IMR-90 (cell line): ENCODE measurements around the gene FARS2. TPM values are rescaled to one million over a fixed set of nuclear protein-coding genes. Genes with fewer than 3 reads are reported as not detected.

ENCODE experiments used
- ATAC-seq: fragments of 200-7000 bp; cut with Tn5 transposase; 2 replicates; pipeline ENCODE4 v1.9.1; 2020; ENCODE audit warnings: low read depth, mild to moderate bottlenecking, moderate library complexity
- BruUV-seq: library from RNA; stranded (reverse); fragments of 400-500 nt; replicated peaks from 2 replicates; lab custom pipeline; 2021; lab: Mats Ljungman, UMichigan
- CTCF ChIA-PET: fragments of 300-600 bp; formaldehyde crosslinking; extraction: SDS; loops from one replicate; lab custom pipeline; 2021; ENCODE audit warnings: antibody characterized with exemption; lab: Yijun Ruan, JAX
- POLR2A ChIA-PET: fragments of 300-600 bp; sonication (Branson Sonifier 250); formaldehyde crosslinking; loops from one replicate; lab custom pipeline; 2022; ENCODE audit warnings: antibody characterized with exemption; ENCODE audit not compliant: unreplicated experiment; lab: Charles Lee
- DNase-seq: peaks from one replicate; pipeline ENCODE4 v3.0.0; 2013
- H2AFZ ChIP-seq: replicated peaks from 2 replicates; pipeline ENCODE3; 2013; ENCODE audit warnings: low read length, mild to moderate bottlenecking; ENCODE audit not compliant: poor library complexity
- H2AK5ac ChIP-seq: 2 replicates; pipeline ENCODE4 v1.6.1; 2013; ENCODE audit warnings: low read depth, low read length, inconsistent platforms
- H2AK9ac ChIP-seq: replicated peaks from 2 replicates; pipeline ENCODE3; 2013; ENCODE audit warnings: mild to moderate bottlenecking, low read depth, low read length, moderate library complexity; ENCODE audit not compliant: poor library complexity
- H2BK120ac ChIP-seq: 2 replicates; pipeline ENCODE4 v1.6.1; 2013; ENCODE audit warnings: low read depth, low read length, inconsistent platforms
- H2BK15ac ChIP-seq: 3 replicates; pipeline ENCODE4 v1.6.1; 2013; ENCODE audit warnings: low read depth, low read length, inconsistent platforms
- H2BK20ac ChIP-seq: 2 replicates; pipeline ENCODE4 v1.6.1; 2013; ENCODE audit warnings: low read depth, mild to moderate bottlenecking, inconsistent platforms, low read length, moderate library complexity
- H2BK5ac ChIP-seq: 2 replicates; pipeline ENCODE4 v1.6.1; 2013; ENCODE audit warnings: mild to moderate bottlenecking, low read depth, low read length, inconsistent platforms; ENCODE audit not compliant: poor library complexity, severe bottlenecking
- H3K14ac ChIP-seq: replicated peaks from 2 replicates; pipeline ENCODE4 v1.6.1; 2013; ENCODE audit warnings: low read depth, low read length, inconsistent platforms
- H3K18ac ChIP-seq: 2 replicates; pipeline ENCODE4 v1.6.1; 2013; ENCODE audit warnings: low read depth, low read length, control low read depth
- H3K23ac ChIP-seq: 2 replicates; pipeline ENCODE4 v1.6.1; 2013; ENCODE audit warnings: low read depth, low read length, inconsistent platforms
- H3K27ac ChIP-seq: 2 replicates; pipeline ENCODE4 v1.5.1; 2013; ENCODE audit warnings: mild to moderate bottlenecking, control low read depth, low read length; ENCODE audit not compliant: insufficient read depth
- H3K27me3 ChIP-seq: 2 replicates; pipeline ENCODE4 v1.6.1; 2013; ENCODE audit warnings: low read length; ENCODE audit not compliant: control insufficient read depth, insufficient read depth
- H3K36me3 ChIP-seq: 2 replicates; pipeline ENCODE4 v1.6.1; 2013; ENCODE audit warnings: low read length, mixed read lengths; ENCODE audit not compliant: control insufficient read depth, insufficient read depth
- H3K4ac ChIP-seq: 2 replicates; pipeline ENCODE4 v1.6.1; 2013; ENCODE audit warnings: low read depth, low read length, inconsistent platforms
- H3K4me1 ChIP-seq: 2 replicates; pipeline ENCODE4 v1.6.1; 2013; ENCODE audit warnings: low read length, mixed read lengths; ENCODE audit not compliant: control insufficient read depth, insufficient read depth
- H3K4me2 ChIP-seq: 2 replicates; pipeline ENCODE4 v1.6.1; 2013; ENCODE audit warnings: low read depth, mild to moderate bottlenecking, control low read depth, low read length, moderate library complexity
- H3K4me3 ChIP-seq: 2 replicates; pipeline ENCODE4 v1.5.1; 2013; ENCODE audit warnings: low read depth, mild to moderate bottlenecking, control low read depth, low read length, moderate library complexity; ENCODE audit not compliant: insufficient read depth
- H3K56ac ChIP-seq: 2 replicates; pipeline ENCODE4 v1.6.1; 2013; ENCODE audit warnings: low read length, inconsistent platforms; ENCODE audit not compliant: insufficient read depth; ENCODE audit errors: extremely low read depth
- H3K79me1 ChIP-seq, 2 experiments: 2 replicates each; pipeline ENCODE4 v1.6.1; 2013; ENCODE audit warnings: low read length in 2 of 2, inconsistent platforms in 1 of 2, low read depth in 1 of 2
- H3K9ac ChIP-seq: 2 replicates; pipeline ENCODE4 v1.6.1; 2013; ENCODE audit warnings: low read depth, low read length, control low read depth
- H3K9me1 ChIP-seq: 2 replicates; pipeline ENCODE4 v1.6.1; 2013; ENCODE audit warnings: low read length, inconsistent platforms; ENCODE audit not compliant: insufficient read depth
- H3K9me3 ChIP-seq: 2 replicates; pipeline ENCODE4 v1.6.1; 2013; ENCODE audit warnings: low read length; ENCODE audit not compliant: control insufficient read depth, insufficient read depth
- H4K20me1 ChIP-seq: 2 replicates; pipeline ENCODE4 v1.6.1; 2013; ENCODE audit warnings: low read length, inconsistent platforms; ENCODE audit not compliant: insufficient read depth
- H4K5ac ChIP-seq: 2 replicates; pipeline ENCODE4 v1.6.1; 2013; ENCODE audit warnings: mild to moderate bottlenecking, low read depth, low read length, control low read depth
- H4K8ac ChIP-seq, 2 experiments: 2 replicates each; pipeline ENCODE4 v1.6.1; 2013; ENCODE audit warnings: low read depth in 2 of 2, low read length in 2 of 2, control low read depth in 1 of 2, inconsistent platforms in 1 of 2
- H4K91ac ChIP-seq: 2 replicates; pipeline ENCODE4 v1.6.1; 2013; ENCODE audit warnings: low read depth, low read length, inconsistent platforms; ENCODE audit not compliant: insufficient read depth
- BHLHE40 ChIP-seq: fragments of 150-350 bp; IDR thresholded peaks from 2 replicates; pipeline ENCODE4 v1.6.1; 2016; ENCODE audit warnings: mild to moderate bottlenecking, low read depth, low read length
- CEBPB ChIP-seq: IDR thresholded peaks from 2 replicates; pipeline ENCODE4 v1.6.1; 2012; ENCODE audit warnings: low read depth, low read length, improper control_type of control experiment
- CHD1 ChIP-seq: IDR thresholded peaks from 2 replicates; pipeline ENCODE4 v1.6.1; 2012; ENCODE audit warnings: low read depth, low read length, improper control_type of control experiment
- CTCF ChIP-seq: conservative IDR thresholded peaks from 2 replicates; pipeline ENCODE4 v1.5.1; 2012; ENCODE audit warnings: mild to moderate bottlenecking, low read depth, low read length, improper control_type of control experiment
- ELK1 ChIP-seq: fragments of 150-350 bp; IDR thresholded peaks from 2 replicates; pipeline ENCODE4 v1.6.1; 2016; ENCODE audit warnings: low read depth, mild to moderate bottlenecking, low read length, moderate library complexity, borderline replicate concordance
- FOS ChIP-seq: fragments of 150-350 bp; IDR thresholded peaks from 2 replicates; pipeline ENCODE4 v1.6.1; 2016; ENCODE audit warnings: low read depth, low read length
- MAFK ChIP-seq: IDR thresholded peaks from 2 replicates; pipeline ENCODE4 v1.6.1; 2012; ENCODE audit warnings: low read depth, low read length, improper control_type of control experiment
- MAZ ChIP-seq: IDR thresholded peaks from 2 replicates; pipeline ENCODE4 v1.6.1; 2012; ENCODE audit warnings: low read depth, mild to moderate bottlenecking, low read length, improper control_type of control experiment, moderate library complexity, borderline replicate concordance
- MXI1 ChIP-seq: IDR thresholded peaks from 2 replicates; pipeline ENCODE4 v1.6.1; 2012; ENCODE audit warnings: low read depth, mild to moderate bottlenecking, low read length, moderate library complexity, borderline replicate concordance
- NFE2L2 ChIP-seq: fragments of 150-350 bp; IDR thresholded peaks from 2 replicates; pipeline ENCODE4 v1.6.1; 2016; ENCODE audit warnings: low read depth, mild to moderate bottlenecking, low read length
- POLR2A ChIP-seq: IDR thresholded peaks from 2 replicates; pipeline ENCODE4 v1.6.1; 2012; ENCODE audit warnings: mild to moderate bottlenecking, low read depth, low read length
- RAD21 ChIP-seq: IDR thresholded peaks from 2 replicates; pipeline ENCODE4 v1.6.1; 2012; ENCODE audit warnings: low read length, improper control_type of control experiment
- RCOR1 ChIP-seq: IDR thresholded peaks from 2 replicates; pipeline ENCODE4 v1.6.1; 2012; ENCODE audit warnings: mild to moderate bottlenecking, low read length, improper control_type of control experiment; ENCODE audit not compliant: insufficient replicate concordance
- RFX5 ChIP-seq: IDR thresholded peaks from 2 replicates; pipeline ENCODE4 v1.8.0; 2012; ENCODE audit warnings: low read depth, mild to moderate bottlenecking, low read length, moderate library complexity
- SMC3 ChIP-seq: fragments of 150-350 bp; IDR thresholded peaks from 2 replicates; pipeline ENCODE4 v1.6.1; 2016; ENCODE audit warnings: low read depth, mild to moderate bottlenecking, antibody characterized with exemption, low read length, moderate library complexity
- USF2 ChIP-seq: fragments of 150-350 bp; IDR thresholded peaks from 2 replicates; pipeline ENCODE4 v1.6.1; 2017; ENCODE audit warnings: mild to moderate bottlenecking, antibody characterized with exemption, low read length, low read depth
- WGBS, 2 experiments: methylation state at CpG; one replicate each; pipeline versions ENCODE4 v1.1.5 to v1.1.7; 2013; ENCODE audit warnings: missing lambda C conversion rate in 2 of 2; ENCODE audit not compliant: insufficient read length in 1 of 2; ENCODE audit errors: extremely low coverage in 2 of 2; 5-methylcytosine and 5-hydroxymethylcytosine counted together
- dilution Hi-C: fragments of 300-500 bp; cut with HindIII; formaldehyde crosslinking; loops from one replicate; pipeline ENCODE4 v1.14.3; 2018; ENCODE audit warnings: low sequenced_read_pairs; ENCODE audit not compliant: unreplicated experiment
- in situ Hi-C: fragments of 300-500 bp; cut with MboI; formaldehyde crosslinking; loops from 3 replicates; pipeline ENCODE4 v1.14.3; 2019; ENCODE audit warnings: low sequenced_read_pairs, inconsistent platforms, mixed read lengths
- intact Hi-C: fragments of 100-400 bp; cut with micrococcal nuclease; formaldehyde crosslinking; loops from 2 replicates; pipeline ENCODE4 v1.10.0; 2022
- polyA plus RNA-seq, 3 experiments: library from polyadenylated mRNA; depleted of rRNA; stranded (reverse); fragments of >200 nt; gene quantifications; 2 replicates each; pipeline ENCODE4 v1.2.3, GENCODE V29; 2012; ENCODE audit warnings: low replicate concordance in 1 of 3
- total RNA-seq: library from RNA; depleted of rRNA; stranded (reverse); fragments of >200 nt; gene quantifications from 2 replicates; pipeline ENCODE4 v1.2.3, GENCODE V29; 2012

FARS2 gene
- total and polyA plus RNA-seq, 2 of the 4 experiments (the other 2 are of a cell fraction): 12.1 to 28.9 TPM

- intact Hi-C loops: no loop called here
- peaks cover 0 to 7% of the 10 kb centered on the region in 2 experiments; a peak in 2 of 4 replicates for H3K79me1 ChIP-seq
- no peak overlapping the region for H2AK5ac ChIP-seq
- ATAC-seq (no peak), DNase-seq (no peak)
- H3K56ac ChIP-seq: no peak overlapping the region
- no CpG with 5 or more reads among the region's 5 CpGs for WGBS, 2 experiments
- no peak overlapping the region for H2BK5ac ChIP-seq
- H3K27ac ChIP-seq: no peak overlapping the region
- H3K9ac ChIP-seq: no peak overlapping the region
- H2BK20ac ChIP-seq: no peak overlapping the region
- H3K9me3 ChIP-seq: no peaks in the 10 kb centered on the region
- H3K27me3 ChIP-seq: no peaks in the 10 kb centered on the region
- H3K4me2 ChIP-seq: no peak overlapping the region
- no peak overlapping the region for H3K18ac ChIP-seq
- H4K5ac ChIP-seq: no peak overlapping the region
- H3K4me3 ChIP-seq: no peak overlapping the region
- no peak overlapping the region for H2BK15ac ChIP-seq
- no TSS peak for BruUV-seq
- no peak overlapping the region for H2AK9ac ChIP-seq
- H4K8ac ChIP-seq: no peak overlapping the region
- H2AFZ ChIP-seq: no peak overlapping the region
- ChIA-PET CTCF (interaction anchor here (1.2 kb wide), 1 partner anchor 17 kb away, joined by 6 read pairs; no protein-coding TSS in a partner anchor), POLR2A (interaction anchor here (0.6 kb wide), 1 partner anchor 30 kb away, joined by 3 read pairs; no protein-coding TSS in a partner anchor)
- H2BK120ac ChIP-seq: no peak overlapping the region
- H3K23ac ChIP-seq: no peak overlapping the region
- H4K91ac ChIP-seq: no peak overlapping the region
- peaks cover 11% of the 10 kb centered on the region; the same call in 1 of the 2 replicates for H3K9me1 ChIP-seq
- TF ChIP-seq CEBPB: no peak
- TF ChIP-seq CHD1: no peak
- no peak for TF ChIP-seq MAFK
- TF ChIP-seq CTCF: no peak
- no peak for TF ChIP-seq POLR2A
- no peak for TF ChIP-seq RAD21
- TF ChIP-seq FOS: no peak
- no peak for TF ChIP-seq BHLHE40
- TF ChIP-seq SMC3: no peak
- no peak for TF ChIP-seq ELK1
- TF ChIP-seq RFX5: no peak
- TF ChIP-seq NFE2L2: no peak
- TF ChIP-seq MXI1: no peak
- TF ChIP-seq USF2: no peak
- no peak for TF ChIP-seq RCOR1
- TF ChIP-seq MAZ: no peak
- no peaks in the 10 kb centered on the region; the same call in 1 of the 2 replicates for H3K4me1 ChIP-seq
- H4K20me1 ChIP-seq: no peaks in the 10 kb centered on the region
- in situ Hi-C loops: loop anchor here (25.0 kb wide), 1 partner anchor 534 kb away; no protein-coding TSS in a partner anchor
- H3K36me3 ChIP-seq: no peaks in the 10 kb centered on the region
- no peak overlapping the region for H3K4ac ChIP-seq
- dilution Hi-C loops: no loop called here
- no peak overlapping the region for H3K14ac ChIP-seq
These were observed 192.2 kb downstream of the FARS2 start for GRCh38 chr6:5453546-5453945.
